GM21619 (cell line): ENCODE data around the gene CRTC1.
"Not testable (repeated sequence)": the region's sequence is repeated elsewhere in the genome, so short reads cannot be mapped to it uniquely, and the experiment has no call there.

ENCODE experiments used
- ATAC-seq: cut with Tn5 transposase; IDR thresholded peaks from one replicate; pipeline ENCODE4 v1.9.1; 2021; ENCODE audit not compliant: unreplicated experiment

Gene CRTC1

GRCh38 chr19:18668744-18669523 lies 14.5 kb upstream of the CRTC1 start:
- ATAC-seq: no peak

- no peak for ATAC-seq
Observed at GRCh38 chr19:18669524-18669817, 14.0 kb upstream of the CRTC1 start.

GRCh38 chr19:18669883-18670282 lies 13.6 kb upstream of the CRTC1 start:
- no peak for ATAC-seq

GRCh38 chr19:18670312-18670711 lies 13.2 kb upstream of the CRTC1 start:
- no peak for ATAC-seq

- no peak for ATAC-seq
Observed at GRCh38 chr19:18671303-18672043, 12.0 kb upstream of the CRTC1 start.

GRCh38 chr19:18672044-18672451 lies 11.4 kb upstream of the CRTC1 start:
- ATAC-seq: no peak

GRCh38 chr19:18672606-18673337 lies 10.7 kb upstream of the CRTC1 start:
- ATAC-seq: no peak

- ATAC-seq: no peak
Observed at GRCh38 chr19:18674616-18675015, 8.9 kb upstream of the CRTC1 start.

- no peak for ATAC-seq
Observed at GRCh38 chr19:18675779-18676178, 7.7 kb upstream of the CRTC1 start.

GRCh38 chr19:18676692-18677091 lies 6.8 kb upstream of the CRTC1 start:
- no peak for ATAC-seq

- no peak for ATAC-seq
Observed at GRCh38 chr19:18677156-18677555, 6.3 kb upstream of the CRTC1 start.

- not testable (repeated sequence) for ATAC-seq
Observed at GRCh38 chr19:18680148-18680547, 3.3 kb upstream of the CRTC1 start.

GRCh38 chr19:18682807-18683108 lies 722 bp upstream of the CRTC1 start:
- ATAC-seq: no peak

- ATAC-seq: peak; percentile 8
Observed at GRCh38 chr19:18683958-18684641, 620 bp downstream of the CRTC1 start.

- no peak for ATAC-seq
Observed at GRCh38 chr19:18684642-18684993, 1.1 kb downstream of the CRTC1 start.

- ATAC-seq: no peak
Observed at GRCh38 chr19:18685597-18686190, 2.2 kb downstream of the CRTC1 start.

GRCh38 chr19:18687740-18688465 lies 4.4 kb downstream of the CRTC1 start:
- ATAC-seq: no peak

- no peak for ATAC-seq
Observed at GRCh38 chr19:18696023-18696422, 12.5 kb downstream of the CRTC1 start.

- ATAC-seq: no peak
Observed at GRCh38 chr19:18697680-18698079, 14.2 kb downstream of the CRTC1 start.

GRCh38 chr19:18698321-18699167 lies 15.1 kb downstream of the CRTC1 start:
- no peak for ATAC-seq
